ENCODE measurements around the gene LETM1.
"Not testable (repeated sequence)": the region's sequence is repeated elsewhere in the genome, so short reads cannot be mapped to it uniquely, and the experiment has no call there.

Gene LETM1

DNA sequence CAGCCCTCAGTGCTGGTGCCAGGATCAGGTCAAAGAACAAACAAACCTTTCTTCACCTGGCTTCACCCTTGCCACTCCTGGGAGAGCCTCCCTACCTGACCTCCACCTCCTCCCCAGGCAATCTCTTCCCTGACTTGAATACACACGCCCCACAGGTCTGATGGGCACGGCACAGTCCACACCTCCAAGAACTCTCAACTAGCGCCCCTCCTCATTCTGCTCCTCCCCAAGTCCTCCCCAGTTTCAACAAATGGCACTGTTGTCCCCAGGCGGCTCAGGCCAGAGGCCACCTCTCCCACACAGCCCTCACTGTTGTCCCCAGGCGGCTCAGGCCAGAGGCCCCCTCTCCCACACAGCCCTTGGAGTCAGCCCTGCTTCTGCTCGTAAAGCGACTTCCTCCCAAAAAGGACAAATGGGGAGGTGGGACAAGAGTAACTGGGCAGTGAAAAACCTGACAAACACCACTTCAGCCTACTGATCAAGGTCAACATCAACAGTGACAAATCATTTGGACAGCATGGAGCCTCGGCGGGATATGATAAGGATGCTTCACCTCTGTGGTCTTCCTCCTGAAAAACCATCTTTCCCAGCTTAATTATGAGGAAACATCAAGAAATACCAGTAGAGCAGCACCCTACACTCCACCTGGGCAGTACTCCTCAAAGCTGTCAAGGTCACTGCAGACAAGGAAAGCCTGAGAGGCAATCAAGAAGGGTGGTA is 2.9 kb downstream of the LETM1 start:
- in situ Hi-C loops (cut with HindIII; ENCODE audit: low sequenced_read_pairs) = no loop called here

DNA sequence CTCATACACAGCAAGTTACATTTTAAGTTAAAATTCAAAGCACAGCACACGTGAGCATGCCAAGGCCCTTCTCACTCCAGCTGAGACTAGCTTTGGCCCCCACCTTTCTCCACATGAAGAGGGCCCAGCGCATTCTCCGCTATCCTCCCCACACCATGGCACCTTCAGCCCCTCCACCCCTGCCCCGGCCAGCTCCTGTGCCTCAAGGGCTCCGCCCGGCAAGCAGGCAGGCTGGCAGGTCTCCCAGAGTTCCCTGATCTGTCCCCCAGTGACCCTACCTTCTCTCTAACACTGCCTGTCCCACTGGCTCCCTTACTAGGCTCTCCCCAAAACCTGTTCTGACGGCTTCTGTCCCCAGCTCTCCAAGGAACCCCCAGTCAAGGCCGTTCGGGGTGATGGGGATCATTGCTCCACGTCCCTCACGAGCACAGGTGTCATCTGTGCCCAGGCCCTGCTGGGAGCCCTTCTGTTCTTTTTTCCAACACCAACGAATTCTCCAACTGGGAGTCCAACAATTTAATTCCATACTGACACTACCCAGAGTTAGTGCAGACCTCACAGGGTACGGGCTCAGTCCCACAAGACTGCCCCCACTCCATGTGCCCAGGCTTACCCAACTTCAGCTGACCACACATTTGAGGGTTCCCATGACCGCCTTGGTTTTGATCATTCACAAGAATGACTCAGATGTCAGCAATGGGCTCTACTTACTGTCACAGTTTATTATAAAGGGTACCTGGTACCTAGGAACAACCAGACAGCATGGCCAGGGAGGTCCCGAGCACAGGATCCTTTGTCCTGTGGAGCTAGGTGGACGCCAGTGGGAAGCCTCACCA is 4.2 kb downstream of the LETM1 start:
- in situ Hi-C loops (cut with HindIII; ENCODE audit: low sequenced_read_pairs) = no loop called here

DNA sequence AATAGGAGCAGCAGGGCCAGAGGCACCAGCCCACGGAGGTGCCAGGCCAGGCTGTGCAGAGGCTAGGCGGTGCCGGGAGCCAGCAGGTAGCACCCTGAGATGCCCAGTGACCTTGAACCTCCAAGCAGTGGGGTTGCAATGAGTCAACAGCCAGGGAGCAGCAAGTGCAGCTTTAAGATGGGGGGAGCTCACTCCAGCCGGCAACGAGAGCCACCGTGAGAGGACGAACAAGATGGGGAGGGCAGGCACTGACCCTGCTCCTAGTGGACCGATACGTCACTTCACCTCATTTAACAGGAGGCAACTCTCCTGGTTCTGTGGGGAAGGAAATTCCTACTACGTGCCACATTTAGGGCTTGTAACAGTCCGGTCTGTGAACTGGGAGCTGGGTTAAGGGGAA is 4.8 kb downstream of the LETM1 start:
- in situ Hi-C loops (cut with HindIII; ENCODE audit: low sequenced_read_pairs) = no loop called here

DNA sequence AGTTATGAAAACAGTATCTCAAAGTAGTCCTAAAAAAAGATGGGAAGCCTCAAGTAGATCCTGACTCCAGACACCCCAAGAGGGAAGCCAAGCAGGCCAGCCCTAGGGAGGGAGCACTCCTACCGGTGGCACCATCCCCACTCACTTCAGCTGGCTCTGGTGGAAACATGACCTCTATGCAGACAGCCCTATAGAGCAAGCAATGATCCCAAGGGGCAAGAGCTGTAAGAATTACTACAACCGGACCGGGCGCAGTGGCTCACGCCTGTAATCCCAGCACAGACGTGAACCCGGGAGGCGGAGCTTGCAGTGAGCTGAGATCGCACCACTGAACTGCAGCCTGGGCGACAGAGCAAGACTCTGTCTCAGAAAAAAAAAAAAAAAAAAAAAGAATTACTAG is 5.7 kb downstream of the LETM1 start:
- in situ Hi-C loops (cut with HindIII; ENCODE audit: low sequenced_read_pairs) = no loop called here

DNA sequence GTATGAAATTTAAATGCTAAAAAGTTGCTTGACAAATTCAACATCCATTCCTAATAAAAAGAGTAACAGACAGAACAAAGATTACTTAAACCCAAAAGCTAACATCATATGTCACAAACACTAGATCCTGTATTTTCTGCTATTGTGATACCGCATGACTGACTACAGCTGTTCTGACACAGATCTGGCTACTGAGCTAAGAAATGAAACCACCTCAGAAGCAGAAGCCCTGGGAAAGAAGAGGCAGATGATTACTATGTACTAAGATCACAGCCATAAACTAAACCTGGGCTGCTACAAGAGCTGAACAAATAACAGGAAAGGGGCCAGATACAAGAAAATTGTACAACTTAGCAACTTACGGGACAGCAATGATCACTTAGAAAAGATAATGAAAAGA is 9.4 kb downstream of the LETM1 start:
- in situ Hi-C loops (cut with HindIII; ENCODE audit: low sequenced_read_pairs) = no loop called here

DNA sequence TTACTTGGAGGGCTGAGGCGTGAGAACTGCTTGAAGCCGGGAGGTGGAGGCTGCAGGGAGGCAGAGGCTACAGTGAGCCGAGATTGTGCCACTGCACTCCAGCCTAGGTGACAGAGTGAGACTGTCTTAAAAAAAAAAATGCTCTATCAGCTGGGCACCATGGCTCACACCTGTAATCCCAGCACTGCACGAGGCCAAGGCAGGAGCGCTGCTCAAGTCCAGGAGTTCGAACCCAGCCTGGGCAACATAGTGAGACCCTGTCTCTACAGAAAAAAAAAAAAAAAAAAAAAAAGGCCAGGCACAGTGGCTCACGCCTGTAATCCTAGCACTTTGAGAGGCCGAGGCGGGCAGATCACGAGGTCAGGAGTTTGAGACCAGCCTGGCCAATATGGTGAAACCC is 11.3 kb downstream of the LETM1 start:
- in situ Hi-C loops (cut with HindIII; ENCODE audit: low sequenced_read_pairs) = not testable (repeated sequence)

DNA sequence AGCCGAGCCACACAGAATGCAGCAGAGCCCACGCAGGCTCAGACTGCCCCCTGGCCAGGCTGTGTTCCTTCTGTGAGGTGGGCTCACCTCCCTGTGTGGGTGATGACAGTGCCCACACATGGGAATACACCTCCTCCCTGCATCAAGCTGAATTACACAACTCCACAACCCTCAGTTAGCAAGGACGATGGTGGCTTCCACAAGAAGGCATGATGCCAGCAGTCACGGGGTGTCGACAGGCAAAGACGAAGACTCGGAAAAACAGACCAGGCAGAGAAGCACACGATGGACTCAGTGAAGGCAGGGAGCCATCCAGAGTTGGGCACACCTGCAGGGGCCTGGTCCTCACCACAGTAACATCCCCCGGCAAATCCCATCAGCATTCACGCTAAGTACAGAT is 12.1 kb downstream of the LETM1 start:
- in situ Hi-C loops (cut with HindIII; ENCODE audit: low sequenced_read_pairs) = no loop called here

DNA sequence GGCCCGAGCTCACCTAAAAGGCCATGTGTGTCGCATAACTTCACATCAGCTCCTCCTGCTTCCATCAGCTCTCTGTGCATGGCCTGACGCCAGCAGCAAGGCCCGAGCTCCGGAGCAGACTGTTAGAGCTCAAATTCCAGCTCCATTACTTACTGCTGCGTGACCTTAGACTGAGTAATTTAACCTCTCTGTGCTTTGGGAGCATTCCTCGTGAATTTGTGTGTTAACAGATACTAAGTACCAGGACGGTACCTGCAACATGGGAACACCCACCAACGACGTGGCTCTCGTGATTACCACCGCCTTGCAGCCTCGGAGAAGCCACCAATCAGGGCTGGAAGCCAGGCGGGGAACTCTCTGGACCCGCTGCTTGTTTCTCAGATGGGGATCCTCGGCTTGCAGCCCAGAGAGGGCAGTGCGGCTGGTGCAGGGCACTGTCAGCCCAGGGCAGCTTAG is 12.9 kb downstream of the LETM1 start:
- in situ Hi-C loops (cut with HindIII; ENCODE audit: low sequenced_read_pairs) = no loop called here

DNA sequence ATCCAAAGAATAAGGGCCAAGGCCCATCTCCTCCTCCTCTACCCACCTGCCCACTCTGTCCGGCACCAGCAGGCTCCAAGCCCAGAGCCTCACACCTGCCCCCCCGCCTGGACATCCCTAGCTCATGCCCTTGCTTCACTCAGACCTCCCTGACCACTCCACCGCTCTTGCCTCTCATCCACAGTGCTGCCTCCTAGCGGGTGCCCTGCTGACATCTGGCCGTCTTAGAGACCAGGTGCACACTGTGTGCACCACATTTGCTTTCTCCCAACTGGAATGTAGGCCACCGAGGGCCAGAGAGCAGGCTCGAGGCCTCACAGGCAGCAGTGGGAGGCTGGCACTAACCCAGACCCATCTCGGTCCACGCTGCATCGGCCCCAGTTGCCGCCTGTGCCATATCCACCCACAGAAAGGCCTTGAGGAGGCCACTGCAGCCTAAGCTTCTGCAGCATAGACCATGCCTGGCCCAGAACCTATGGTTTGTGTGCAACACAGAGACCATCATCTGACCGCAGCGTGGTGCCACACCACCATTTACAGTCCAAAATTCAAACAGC is 13.5 kb downstream of the LETM1 start:
- in situ Hi-C loops (cut with HindIII; ENCODE audit: low sequenced_read_pairs) = no loop called here

DNA sequence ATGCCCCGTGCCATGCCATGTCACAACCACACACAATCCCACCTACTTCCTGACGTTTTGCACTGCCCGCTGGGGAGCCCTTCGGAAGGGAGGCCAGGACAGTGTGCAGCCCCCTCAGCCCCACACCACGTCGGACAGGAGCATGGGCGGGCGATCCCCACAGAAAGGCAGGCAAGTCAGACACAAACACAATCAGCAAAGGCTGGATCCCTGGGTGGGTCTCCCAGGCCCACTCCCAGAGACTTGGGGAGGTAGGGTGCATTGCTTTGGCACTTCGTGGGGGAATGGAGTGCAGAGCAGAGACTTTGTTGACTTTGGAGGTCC is 14.1 kb downstream of the LETM1 start:
- in situ Hi-C loops (cut with HindIII; ENCODE audit: low sequenced_read_pairs) = no loop called here

DNA sequence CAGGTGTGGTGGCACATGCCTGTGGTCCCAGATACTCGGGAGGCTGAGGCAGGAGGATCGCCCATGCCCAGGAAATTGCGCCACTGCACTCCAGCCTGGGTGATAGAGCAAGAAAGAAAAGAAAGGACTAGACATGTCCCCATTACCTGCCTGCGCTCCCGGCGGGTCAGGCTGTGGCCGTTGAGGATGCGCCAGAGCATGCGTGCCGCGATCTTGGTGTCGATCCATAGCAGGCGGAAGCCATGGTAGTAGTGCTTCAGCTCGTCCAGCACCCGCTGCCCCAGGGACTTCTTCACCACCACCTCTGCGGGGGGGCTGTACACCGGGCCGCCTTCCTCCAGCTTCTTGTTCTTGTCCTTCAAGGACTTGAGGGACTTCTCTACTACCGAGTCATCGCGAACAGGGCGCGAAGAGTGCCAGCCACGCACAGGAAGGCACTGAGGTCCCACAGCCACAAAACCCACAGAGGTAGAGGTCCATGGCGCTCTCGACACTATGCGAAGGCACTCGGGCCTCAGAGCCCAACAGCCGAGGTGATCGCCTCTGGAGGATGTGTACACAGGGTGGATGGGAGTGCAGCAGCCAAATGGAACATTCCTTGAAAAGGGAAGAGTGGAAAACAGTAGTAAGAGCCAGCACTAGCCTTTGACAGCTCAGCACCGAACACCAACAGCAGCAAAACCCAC is 14.6 kb downstream of the LETM1 start:
- in situ Hi-C loops (cut with HindIII; ENCODE audit: low sequenced_read_pairs) = no loop called here

DNA sequence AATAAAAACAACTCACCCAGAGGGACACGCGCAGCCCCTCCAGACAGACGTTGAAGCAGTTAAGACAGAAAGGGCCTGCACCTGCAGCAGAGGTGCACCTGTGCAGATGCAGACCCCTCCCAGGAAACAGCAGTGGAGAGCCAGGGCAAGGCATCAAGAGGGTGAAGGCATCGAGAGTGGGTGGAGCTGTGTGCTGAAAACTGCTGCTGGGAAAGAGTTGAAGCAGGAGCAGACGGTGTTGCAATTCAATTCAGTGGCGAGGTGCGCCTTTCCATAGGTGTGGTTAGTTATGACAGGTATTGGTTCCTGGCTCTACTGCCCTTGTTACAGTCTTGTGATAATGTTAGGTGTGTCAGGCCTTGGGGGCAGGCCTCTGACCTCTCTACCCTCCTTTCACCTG is 16.7 kb downstream of the LETM1 start:
- in situ Hi-C loops (cut with HindIII; ENCODE audit: low sequenced_read_pairs) = no loop called here

DNA sequence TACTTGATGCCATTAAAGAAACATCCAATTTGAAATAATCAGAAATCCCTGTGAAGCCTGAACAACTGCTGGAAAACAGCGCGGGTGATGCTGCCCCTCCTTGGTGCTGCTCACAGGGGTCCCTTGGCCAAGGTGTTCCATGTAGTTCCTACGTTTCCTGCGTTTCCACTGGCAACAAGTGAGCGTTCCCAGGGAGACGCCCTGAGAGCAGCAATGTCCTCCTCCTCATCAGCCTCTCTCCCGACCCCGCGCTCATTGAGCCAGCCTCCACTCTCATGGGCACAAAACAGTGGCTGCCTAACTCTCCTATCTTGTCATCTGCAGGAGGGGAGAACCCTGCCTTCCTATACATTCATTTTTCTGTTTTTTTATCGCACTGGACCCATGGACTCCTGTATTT is 18.9 kb downstream of the LETM1 start:
- in situ Hi-C loops (cut with HindIII; ENCODE audit: low sequenced_read_pairs) = no loop called here

DNA sequence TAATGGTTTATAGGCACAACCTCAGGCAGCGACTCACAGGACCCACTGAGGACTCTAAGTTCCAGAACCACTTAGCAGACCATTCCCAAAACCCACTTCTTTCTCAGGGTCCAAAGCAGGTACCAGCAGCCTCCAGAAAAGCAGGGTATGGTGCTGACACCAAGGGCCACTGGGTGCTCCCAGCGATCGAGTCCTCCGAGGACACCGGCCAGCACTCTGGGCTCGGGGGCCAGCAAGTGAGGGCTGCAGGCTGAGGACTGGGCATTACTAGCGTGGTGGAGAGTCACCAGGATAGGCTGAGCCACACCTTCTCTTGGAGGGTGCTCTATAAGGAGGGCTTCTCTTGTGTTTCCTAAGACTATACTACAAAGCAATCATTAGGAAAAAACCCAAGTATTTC is 19.3 kb downstream of the LETM1 start:
- in situ Hi-C loops (cut with HindIII; ENCODE audit: low sequenced_read_pairs) = no loop called here

DNA sequence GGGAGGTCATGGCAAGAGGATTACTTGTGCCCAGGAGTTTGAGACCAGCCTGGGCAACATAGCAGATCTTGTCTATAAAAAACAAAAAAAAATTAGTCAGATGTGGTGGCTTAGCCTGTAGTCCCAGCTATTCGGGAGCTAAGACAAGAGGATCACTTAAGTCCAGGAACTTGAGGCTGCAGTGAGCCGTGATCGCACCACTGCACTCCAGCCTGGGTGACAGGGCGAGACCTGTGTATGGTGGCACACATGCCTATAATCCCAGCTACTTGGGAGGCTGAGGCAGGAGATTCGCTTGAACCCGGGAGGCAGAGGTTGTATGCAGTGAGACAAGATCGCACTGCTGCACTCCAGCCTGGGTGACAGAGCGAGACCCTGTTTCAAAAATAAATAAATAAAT is 20.1 kb downstream of the LETM1 start:
- in situ Hi-C loops (cut with HindIII; ENCODE audit: low sequenced_read_pairs) = not testable (repeated sequence)

DNA sequence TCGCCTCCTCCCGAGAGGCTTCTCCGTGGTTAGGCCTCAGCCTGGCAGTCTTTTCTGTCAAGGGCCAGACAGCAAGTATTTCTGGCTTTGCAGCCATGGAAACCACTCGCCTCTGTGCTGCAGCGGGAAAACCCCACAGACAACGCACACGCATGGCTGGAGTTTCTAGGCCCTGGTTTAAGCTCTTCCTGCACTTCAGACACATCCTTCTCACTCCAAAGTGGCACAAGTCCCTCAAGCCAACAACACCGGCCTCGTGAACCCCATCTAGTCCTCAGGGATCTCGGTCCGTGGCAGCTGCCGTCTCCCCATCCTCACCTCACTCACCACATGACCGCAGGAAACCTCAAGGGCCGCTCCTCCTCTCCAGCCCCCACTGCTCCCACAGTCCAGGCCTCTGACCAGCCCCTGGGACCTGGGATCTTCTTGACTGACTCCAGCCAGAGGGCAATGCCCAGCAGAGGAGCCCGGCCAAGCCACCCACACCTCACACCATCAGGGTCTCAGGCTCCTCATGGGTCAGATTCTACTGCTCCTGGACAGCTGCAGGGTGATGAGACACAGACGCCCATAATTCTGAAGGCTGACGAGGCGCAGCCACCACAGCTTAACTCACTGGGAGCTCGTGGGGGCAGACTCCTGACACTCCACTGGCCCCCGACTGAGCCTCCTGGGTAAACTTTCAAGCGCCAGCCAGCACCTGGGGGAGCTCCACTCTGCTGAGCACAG is 21.7 kb downstream of the LETM1 start:
- in situ Hi-C loops (cut with HindIII; ENCODE audit: low sequenced_read_pairs) = no loop called here

DNA sequence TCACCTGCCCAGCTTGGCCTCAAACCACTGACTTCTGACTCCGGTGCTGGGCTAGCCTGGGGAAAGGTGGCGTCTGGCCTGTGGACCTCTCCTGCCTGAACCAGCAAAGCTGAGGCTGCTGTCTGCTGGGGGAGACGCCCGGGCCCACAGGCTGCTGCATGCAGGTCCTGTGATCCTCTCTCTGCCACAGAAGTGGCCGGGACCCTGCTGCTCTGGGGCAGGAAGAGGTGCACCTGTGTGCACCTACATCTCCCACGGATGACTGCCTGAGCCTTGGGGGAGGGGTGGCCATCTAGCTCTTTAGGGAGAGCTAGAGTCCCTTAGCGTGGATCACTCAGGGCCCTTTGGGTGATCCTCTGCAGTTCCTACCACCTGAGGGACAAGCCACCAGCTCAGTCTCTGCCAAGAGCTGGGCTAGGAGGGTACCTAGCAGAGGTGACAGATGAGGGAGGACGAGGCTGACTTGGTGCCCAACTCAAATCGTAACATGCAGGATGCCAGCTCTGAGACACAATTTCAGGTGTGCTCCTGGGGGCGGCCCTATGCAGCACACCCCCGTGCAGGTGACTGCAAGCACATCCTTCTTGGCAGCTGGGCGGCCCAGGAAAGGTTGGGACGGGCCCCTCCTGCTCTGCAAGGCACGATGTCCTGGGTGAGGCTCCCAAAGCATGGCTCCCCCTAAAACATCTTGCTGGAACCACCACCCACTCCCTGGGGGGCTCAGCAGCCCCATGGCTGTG is 22.5 kb downstream of the LETM1 start:
- in situ Hi-C loops (cut with HindIII; ENCODE audit: low sequenced_read_pairs) = no loop called here

DNA sequence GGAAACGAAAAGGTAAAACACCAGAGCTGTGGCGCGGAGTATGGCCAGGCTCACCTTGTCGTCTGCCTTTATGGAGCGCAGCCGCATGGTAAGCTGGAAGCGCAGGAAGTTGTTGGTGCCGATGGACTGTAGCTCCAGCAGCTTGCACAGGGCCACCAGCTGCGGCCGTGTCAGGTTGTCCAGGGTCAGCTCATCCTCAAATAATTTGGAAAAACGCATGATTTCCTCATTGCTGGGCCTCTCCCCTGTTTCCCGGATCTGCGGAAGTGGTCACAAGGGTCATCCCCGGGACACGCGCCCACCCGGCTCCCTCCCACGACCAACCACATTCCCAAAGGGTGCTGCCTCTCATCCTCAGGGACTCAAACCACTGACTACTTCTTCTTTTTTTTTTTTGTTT is 23.3 kb downstream of the LETM1 start:
- in situ Hi-C loops (cut with HindIII; ENCODE audit: low sequenced_read_pairs) = no loop called here

DNA sequence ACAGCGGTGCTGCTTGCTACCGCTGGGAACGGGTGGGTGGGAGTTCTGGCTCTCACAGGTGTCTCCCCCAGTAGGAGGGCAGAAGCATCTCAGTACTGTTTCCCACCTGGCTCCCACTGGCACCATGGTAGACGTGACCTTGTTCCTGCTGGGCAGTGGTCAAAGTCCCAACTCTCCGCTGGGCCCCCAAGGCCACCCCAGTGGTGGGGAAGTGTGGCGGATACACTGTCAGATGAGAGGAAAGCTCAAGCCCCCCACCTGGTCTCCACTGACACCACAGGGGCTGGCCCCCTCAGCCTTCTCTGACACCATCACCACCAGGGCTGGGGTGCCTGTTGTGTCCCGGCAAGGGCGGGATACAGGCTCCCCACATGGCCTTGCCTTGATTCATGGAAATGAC is 24.6 kb downstream of the LETM1 start:
- in situ Hi-C loops (cut with HindIII; ENCODE audit: low sequenced_read_pairs) = no loop called here

DNA sequence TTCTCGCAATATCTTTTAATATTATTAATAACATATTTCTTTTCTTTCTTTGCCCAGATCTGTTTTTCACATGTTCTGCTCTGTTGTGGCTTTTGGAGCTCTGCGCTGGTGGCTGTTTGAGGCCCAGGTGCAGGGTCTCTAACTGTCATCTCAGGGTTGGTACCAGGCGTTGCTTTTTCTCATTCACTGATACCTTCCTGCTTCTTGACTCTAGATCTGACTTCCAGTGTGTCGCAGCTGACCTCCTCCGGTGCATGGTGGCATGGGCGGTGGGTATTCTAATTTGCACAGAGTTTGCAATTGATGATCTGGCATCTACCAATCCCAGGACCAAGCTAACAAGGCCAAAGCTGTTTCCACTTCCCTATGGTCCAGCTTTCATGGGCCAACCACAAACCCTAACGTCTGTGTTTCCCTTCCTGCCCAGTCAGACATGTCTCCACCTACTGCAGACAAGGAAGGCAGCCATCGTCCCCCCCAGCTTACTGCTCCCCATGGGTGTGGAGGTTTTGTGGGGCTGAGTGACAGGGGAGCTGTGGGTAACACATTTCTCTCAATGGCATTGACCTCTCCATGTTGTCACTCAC is 25.2 kb downstream of the LETM1 start:
- in situ Hi-C loops (cut with HindIII; ENCODE audit: low sequenced_read_pairs) = no loop called here
